Activated naive CD4-positive, alpha-beta T cell treated with anti-CD3 and anti-CD28 coated beads for 36 hours (primary cell): ENCODE measurements around the gene WFDC9. TPM values are rescaled to one million over a fixed set of nuclear protein-coding genes. Genes with fewer than 3 reads are reported as not detected.
"Not testable (repeated sequence)": the region's sequence is repeated elsewhere in the genome, so short reads cannot be mapped to it uniquely, and the experiment has no call there.

Experiments used
- CTCF ChIA-PET: fragments of 350-600 bp; sonication (Branson Sonifier 250); formaldehyde crosslinking; loops from one replicate; lab custom pipeline; 2021; ENCODE audit warnings: antibody characterized with exemption; lab: Charles Lee
- DNase-seq: peaks from one replicate; pipeline ENCODE4 v3.0.0-alpha.2; 2020
- H3K27ac Mint-ChIP-seq: one replicate; pipeline ENCODE4 v1.8.0; 2021; ENCODE audit warnings: mild to moderate bottlenecking, mixed read lengths
- H3K27me3 Mint-ChIP-seq: one replicate; pipeline ENCODE4 v1.8.0; 2021; ENCODE audit warnings: low read depth, mixed read lengths
- H3K36me3 Mint-ChIP-seq: one replicate; pipeline ENCODE4 v1.8.0; 2021; ENCODE audit warnings: low read depth, mixed read lengths
- H3K4me1 Mint-ChIP-seq: one replicate; pipeline ENCODE4 v1.8.0; 2021; ENCODE audit warnings: low read depth, mixed read lengths
- H3K4me3 Mint-ChIP-seq: one replicate; pipeline ENCODE4 v1.8.0; 2021; ENCODE audit warnings: mild to moderate bottlenecking, moderate library complexity, mixed read lengths
- H3K9me3 Mint-ChIP-seq: one replicate; pipeline ENCODE4 v1.8.0; 2021; ENCODE audit warnings: mixed read lengths
- intact Hi-C: fragments of 100-400 bp; cut with micrococcal nuclease; formaldehyde crosslinking; loops from one replicate; pipeline ENCODE4 v1.15.1; 2023
- total RNA-seq, 2 experiments: library from RNA; stranded (reverse); gene quantifications; one replicate each; pipeline ENCODE4 v1.2.3, GENCODE V29; 2021

WFDC9 gene
- total RNA-seq, 2 experiments from 2014 or later: not detected

DNA sequence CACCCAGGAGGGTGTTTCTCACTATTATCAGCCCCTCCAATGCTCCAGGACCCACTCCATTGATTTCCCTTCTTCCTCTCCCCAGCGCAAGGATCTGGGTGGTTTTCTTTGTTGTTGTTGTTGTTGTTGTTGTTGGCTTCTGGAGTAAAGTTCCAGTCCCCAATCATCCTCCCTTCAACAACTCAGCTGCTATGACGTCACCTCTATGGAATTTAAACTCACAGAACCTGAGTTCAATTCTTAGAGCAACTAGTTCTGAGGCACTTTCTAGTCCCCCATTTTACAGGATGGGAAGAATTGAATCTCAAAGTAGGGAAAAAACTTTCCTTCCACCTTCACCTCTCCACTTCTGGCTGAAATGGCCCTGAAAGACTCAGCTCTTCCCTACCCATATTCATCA, 42.3 kb downstream of the WFDC9 start:
- Mint-ChIP-seq H3K9me3 (no peaks in the 10 kb centered on the region), H3K4me3 (no peak overlapping the region), H3K27me3 (peaks cover 4% of the 10 kb centered on the region), H3K36me3 (no peaks in the 10 kb centered on the region), H3K4me1 (no peaks in the 10 kb centered on the region), H3K27ac (no peak overlapping the region)
- CTCF ChIA-PET: interaction anchor here (1.2 kb wide), 1 partner anchor 183 kb away, joined by 4 read pairs; no protein-coding TSS in a partner anchor
- intact Hi-C loops: no loop called here
- DNase-seq: no peak

DNA sequence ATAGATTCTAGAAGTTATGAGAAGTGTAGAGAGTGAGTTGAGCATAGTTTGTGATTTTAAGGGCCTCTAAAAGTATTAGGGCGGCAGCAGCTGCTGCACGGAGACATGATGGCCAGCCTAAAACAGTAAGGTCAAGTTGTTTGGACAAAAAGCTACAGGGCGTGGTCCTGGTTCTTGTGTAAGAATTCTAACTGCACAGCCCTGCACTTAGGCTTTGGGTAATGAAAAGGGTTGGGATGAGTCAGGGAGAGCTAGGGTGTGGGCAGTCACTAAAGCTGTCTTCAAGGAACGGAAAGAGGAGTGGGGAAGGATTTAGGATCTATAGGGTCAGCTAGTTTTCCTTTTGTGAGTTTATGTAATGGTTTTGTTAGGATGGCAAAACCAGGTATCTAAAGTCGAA, 45.1 kb downstream of the WFDC9 start:
- H3K4me3 Mint-ChIP-seq, DNase-seq, H3K27ac Mint-ChIP-seq, H3K36me3 Mint-ChIP-seq, H3K4me1 Mint-ChIP-seq, intact Hi-C loops, H3K9me3 Mint-ChIP-seq, CTCF ChIA-PET: not testable (repeated sequence)
- peaks cover 10% of the 10 kb centered on the region for H3K27me3 Mint-ChIP-seq

DNA sequence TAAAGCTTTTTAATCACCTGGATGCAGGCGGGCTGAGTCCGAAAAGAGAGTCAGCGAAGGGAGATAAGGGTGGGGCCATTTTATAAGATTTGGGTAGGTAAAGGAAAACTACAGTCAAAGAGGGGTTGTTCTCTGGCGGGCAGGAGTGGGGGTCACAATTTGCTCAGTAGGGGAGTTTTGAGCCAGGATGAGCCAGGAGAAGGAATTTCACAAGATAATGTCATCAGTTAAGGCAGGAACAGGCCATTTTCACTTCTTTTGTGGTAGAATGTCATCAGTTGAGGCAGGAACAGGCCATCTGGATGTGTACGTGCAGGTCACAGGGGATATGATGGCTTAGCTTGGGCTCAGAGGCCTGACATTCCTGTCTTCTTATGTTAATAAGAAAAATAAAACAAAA, 46.8 kb downstream of the WFDC9 start:
- H3K4me1 Mint-ChIP-seq, H3K9me3 Mint-ChIP-seq, H3K36me3 Mint-ChIP-seq, H3K27ac Mint-ChIP-seq, intact Hi-C loops, CTCF ChIA-PET, H3K4me3 Mint-ChIP-seq, DNase-seq: not testable (repeated sequence)
- peaks cover 10% of the 10 kb centered on the region for H3K27me3 Mint-ChIP-seq

DNA sequence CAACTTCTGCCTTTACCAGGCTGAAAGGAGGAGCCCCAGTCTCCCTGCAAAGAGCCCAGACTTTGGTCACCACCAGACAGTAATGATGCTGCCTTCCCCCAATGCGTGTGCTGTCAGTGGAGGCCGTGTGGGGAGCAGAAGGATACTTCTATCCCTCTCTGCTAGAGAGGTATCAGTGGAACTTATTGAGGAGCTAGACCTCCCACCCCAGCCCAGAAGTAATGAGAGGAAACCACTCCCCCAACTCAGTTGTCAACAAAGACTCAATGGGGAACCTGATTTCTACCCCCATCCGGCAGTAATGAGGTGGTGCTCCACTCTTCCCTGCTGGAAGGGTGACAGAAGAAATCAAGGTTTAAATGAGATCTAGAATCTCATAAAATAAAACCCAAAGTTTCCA, 47.6 kb downstream of the WFDC9 start:
- intact Hi-C loops: no loop called here
- no peaks in the 10 kb centered on the region for H3K36me3 Mint-ChIP-seq
- CTCF ChIA-PET: no interaction called here
- H3K27me3 Mint-ChIP-seq: peaks cover 11% of the 10 kb centered on the region
- no peaks in the 10 kb centered on the region for H3K4me1 Mint-ChIP-seq
- H3K27ac Mint-ChIP-seq: no peak overlapping the region
- no peak overlapping the region for H3K4me3 Mint-ChIP-seq
- no peak for DNase-seq
- no peaks in the 10 kb centered on the region for H3K9me3 Mint-ChIP-seq

DNA sequence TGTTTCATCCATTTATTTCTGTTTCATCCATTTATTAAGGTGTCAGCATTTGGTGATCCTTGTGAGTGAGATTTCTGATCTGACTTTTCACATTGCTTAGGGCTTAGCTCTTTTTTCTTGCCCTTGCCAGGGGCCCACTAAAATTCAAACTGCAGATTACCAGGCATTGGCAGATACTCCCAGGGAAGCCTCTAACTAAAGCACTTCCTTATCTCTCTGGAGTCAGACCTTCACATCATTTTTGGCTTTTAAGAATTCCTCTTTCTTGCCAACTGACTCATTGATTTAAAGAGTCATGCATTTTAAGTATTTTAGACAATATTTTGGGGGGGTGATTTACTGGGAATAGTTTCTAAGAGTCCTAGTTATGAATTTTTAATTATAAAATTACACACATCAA, 49.4 kb downstream of the WFDC9 start:
- H3K27ac Mint-ChIP-seq: no peak overlapping the region
- H3K4me3 Mint-ChIP-seq: no peak overlapping the region
- H3K4me1 Mint-ChIP-seq: no peaks in the 10 kb centered on the region
- no peaks in the 10 kb centered on the region for H3K36me3 Mint-ChIP-seq
- no peak for DNase-seq
- H3K9me3 Mint-ChIP-seq: no peaks in the 10 kb centered on the region
- intact Hi-C loops: no loop called here
- peaks cover 13% of the 10 kb centered on the region for H3K27me3 Mint-ChIP-seq
- CTCF ChIA-PET: no interaction called here

DNA sequence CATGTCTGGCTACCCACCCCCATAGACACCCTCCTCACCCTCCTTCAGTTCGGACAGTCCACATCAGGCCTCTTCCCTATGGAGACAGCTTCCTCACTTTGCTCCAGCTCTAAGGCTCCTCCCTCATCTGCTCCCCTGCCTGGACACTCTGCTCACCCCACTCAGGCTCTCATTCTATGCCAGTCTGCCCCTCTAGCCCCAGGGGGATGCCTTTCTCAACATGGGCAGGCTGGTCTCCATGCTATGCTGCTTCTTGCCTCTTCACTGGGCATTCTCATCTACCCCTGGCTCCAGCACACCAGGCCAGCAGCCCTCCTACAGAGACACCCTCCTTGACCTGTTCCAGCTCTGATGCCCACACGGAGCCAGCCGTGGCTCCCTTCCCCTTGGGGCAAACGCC, 51.9 kb downstream of the WFDC9 start, which contains the start of gene WFDC8:
TSS of gene WFDC8 (minus strand) at position 101 of the 400 bp plus-strand sequence. CDS start at position 64, 37 bp downstream.
- H3K27me3 Mint-ChIP-seq: peaks cover 13% of the 10 kb centered on the region
- H3K9me3 Mint-ChIP-seq: no peaks in the 10 kb centered on the region
- DNase-seq: no peak
- no peak within 1 kb of the TSS for H3K27ac Mint-ChIP-seq
- no peaks in the 10 kb centered on the region for H3K36me3 Mint-ChIP-seq
- H3K4me3 Mint-ChIP-seq: no peak within 1 kb of the TSS
- CTCF ChIA-PET: interaction anchor here (0.6 to 0.7 kb wide), 2 partner anchors 13 to 49 kb away, joined by 3 to 5 read pairs; no protein-coding TSS in a partner anchor
- intact Hi-C loops: no loop called here
- no peaks in the 10 kb centered on the region for H3K4me1 Mint-ChIP-seq

DNA sequence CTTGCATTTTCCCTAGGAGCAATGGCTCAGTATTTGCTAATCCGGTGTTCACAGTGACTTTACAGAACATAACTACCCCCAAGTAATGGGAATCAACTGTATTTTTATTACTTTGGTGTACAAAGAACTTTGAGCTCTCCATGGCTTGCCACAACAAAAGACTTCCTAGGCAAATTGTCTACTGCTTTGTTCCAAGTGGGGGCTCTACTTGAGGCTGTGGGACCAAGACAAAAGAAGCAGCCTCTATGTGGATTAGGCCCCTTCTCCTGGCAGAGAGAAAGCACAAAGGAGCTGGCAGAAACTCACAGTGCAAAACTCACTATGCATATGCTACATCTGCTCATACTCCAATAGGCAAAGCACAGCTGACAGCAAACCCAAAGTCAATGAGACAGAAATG, 52.9 kb downstream of the WFDC9 start:
- Mint-ChIP-seq H3K4me3 (no peak overlapping the region), H3K36me3 (no peaks in the 10 kb centered on the region), H3K9me3 (no peaks in the 10 kb centered on the region), H3K4me1 (no peaks in the 10 kb centered on the region), H3K27ac (no peak overlapping the region), H3K27me3 (peaks cover 13% of the 10 kb centered on the region)
- CTCF ChIA-PET: interaction anchor here (1.6 kb wide), 1 partner anchor 192 kb away, joined by 4 read pairs; no protein-coding TSS in a partner anchor
- no peak for DNase-seq
- intact Hi-C loops: no loop called here

DNA sequence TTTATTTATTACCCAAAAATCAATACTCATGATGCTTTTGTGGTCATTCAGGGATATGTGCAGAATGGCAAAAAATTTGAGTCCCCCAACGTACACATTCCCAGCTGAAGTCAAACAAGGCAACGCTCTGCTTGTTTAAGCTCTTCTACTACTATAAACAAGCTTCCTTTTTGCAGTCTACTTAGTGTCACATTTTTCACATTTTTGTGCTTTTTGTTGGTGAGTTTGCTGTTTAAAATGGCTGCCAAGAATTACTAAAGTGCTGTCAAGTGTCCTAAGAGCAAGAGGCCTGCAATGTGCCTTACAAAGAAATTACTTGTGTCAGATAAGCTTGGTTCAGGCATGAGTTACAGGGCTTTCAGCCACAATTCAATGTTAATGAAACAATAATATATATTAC, 54.1 kb downstream of the WFDC9 start:
- intact Hi-C loops: no loop called here
- H3K27me3 Mint-ChIP-seq: peaks cover 14% of the 10 kb centered on the region
- no peak for DNase-seq
- CTCF ChIA-PET: interaction anchor here (1.6 kb wide), 1 partner anchor 194 kb away, joined by 4 read pairs; no protein-coding TSS in a partner anchor
- no peak overlapping the region for H3K27ac Mint-ChIP-seq
- no peaks in the 10 kb centered on the region for H3K9me3 Mint-ChIP-seq
- no peak overlapping the region for H3K4me3 Mint-ChIP-seq
- no peaks in the 10 kb centered on the region for H3K4me1 Mint-ChIP-seq
- no peaks in the 10 kb centered on the region for H3K36me3 Mint-ChIP-seq

DNA sequence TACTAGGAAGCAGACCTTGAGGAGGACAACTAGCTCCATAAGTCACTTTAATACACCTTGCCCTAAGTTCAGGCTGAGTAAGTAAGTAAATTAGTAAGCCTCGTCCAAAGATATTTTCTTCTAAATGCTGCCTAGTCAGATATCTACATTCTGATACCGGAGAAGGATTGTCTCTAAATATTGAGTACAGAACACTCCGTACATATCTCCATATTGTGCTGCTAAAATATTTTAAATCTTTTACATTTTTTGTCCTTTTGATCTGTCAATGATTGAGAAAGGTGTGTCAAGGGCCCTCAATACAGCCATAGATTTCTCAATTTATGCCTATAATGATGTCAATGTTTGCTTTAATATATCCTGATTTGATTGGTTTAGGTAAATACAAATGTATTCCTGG, 55.2 kb downstream of the WFDC9 start:
- Mint-ChIP-seq H3K36me3 (no peaks in the 10 kb centered on the region), H3K9me3 (no peaks in the 10 kb centered on the region), H3K27me3 (peaks cover 17% of the 10 kb centered on the region), H3K4me3 (no peak overlapping the region), H3K27ac (no peak overlapping the region), H3K4me1 (no peaks in the 10 kb centered on the region)
- DNase-seq: no peak
- intact Hi-C loops: no loop called here
- CTCF ChIA-PET: no interaction called here

DNA sequence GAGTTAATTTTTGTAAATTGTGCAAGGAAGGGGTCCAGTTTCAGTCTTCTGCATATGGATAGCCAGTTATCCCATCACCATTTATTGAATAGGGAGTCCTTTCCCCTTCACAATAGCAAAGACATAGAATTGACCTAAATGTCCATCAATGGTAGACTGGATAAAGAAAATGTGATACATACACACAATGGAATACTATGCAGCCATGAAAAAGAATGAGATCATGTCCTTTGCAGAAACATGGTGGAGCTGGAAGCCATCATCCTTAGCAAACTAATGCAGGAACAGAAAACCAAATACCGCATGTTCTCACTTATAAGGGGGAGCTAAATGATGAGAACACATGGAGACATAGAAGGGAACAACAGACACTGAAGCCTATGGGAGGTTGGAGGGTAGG, 61.4 kb downstream of the WFDC9 start:
- CTCF ChIA-PET, H3K9me3 Mint-ChIP-seq, intact Hi-C loops, H3K4me3 Mint-ChIP-seq, H3K4me1 Mint-ChIP-seq, DNase-seq, H3K36me3 Mint-ChIP-seq, H3K27ac Mint-ChIP-seq: not testable (repeated sequence)
- H3K27me3 Mint-ChIP-seq: peaks cover 13% of the 10 kb centered on the region

DNA sequence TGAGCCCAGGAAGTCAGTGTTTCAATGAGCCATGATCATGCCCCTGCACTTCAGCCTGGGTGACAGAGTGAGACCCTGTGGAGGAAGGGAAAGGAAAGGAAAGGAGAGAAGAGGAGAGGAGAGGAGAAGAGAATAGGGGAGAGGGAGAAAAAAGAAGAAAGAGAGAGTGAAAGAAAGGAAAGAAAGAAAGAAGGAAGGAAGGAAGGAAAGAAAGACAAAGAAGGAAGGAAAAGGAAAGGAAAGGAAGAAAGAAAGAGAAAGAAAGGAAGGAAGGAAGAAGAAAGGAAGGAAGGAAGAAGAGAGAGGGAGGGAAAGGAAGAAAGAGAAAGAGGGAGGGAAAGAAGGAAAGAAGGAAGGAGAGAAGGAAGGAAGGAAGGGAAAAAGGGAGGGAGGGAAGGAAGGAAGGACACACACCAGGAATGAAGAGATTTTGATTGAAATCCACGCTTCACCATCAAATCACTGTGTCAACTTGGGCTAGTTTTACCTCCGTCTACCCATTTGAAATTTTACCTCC, 66.3 kb downstream of the WFDC9 start:
- no peaks in the 10 kb centered on the region for H3K36me3 Mint-ChIP-seq
- H3K9me3 Mint-ChIP-seq: no peaks in the 10 kb centered on the region
- intact Hi-C loops: no loop called here
- CTCF ChIA-PET: no interaction called here
- H3K27me3 Mint-ChIP-seq: peaks cover 13% of the 10 kb centered on the region
- no peaks in the 10 kb centered on the region for H3K4me1 Mint-ChIP-seq
- no peak for DNase-seq
- no peak overlapping the region for H3K4me3 Mint-ChIP-seq
- H3K27ac Mint-ChIP-seq: no peak overlapping the region
